T-helper 1 cell treated with Interleukin-12 subunit alpha and Interleukin-12 subunit beta and Interleukin-4 antibody, amounts not matched to agents 30 ng/mL and 1 ng/mL, for 36 hours (primary cell): ENCODE measurements around the gene TP73. TPM values are rescaled to one million over a fixed set of nuclear protein-coding genes. Genes with fewer than 3 reads are reported as not detected.

Experiments used
- intact Hi-C: fragments of 100-400 bp; cut with micrococcal nuclease; formaldehyde crosslinking; loops from one replicate; pipeline ENCODE4 v1.15.1; 2024
- total RNA-seq: library from RNA; stranded (reverse); gene quantifications from 2 replicates; pipeline ENCODE4 v1.2.3, GENCODE V29; 2022

TP73 gene
- 1.4 and 1.5 TPM in 2 replicates for total RNA-seq

GRCh38 chr1:3651930-3652547, at the start of gene TP73:
TP73 (plus strand) TSS chr1:3652516; CDS start chr1:3682366, 29,850 bp downstream.
- intact Hi-C loops = loop anchor here (10.0 kb wide), 1 partner anchor 1127 kb away; the partner anchor contains the start of gene PANK4

GRCh38 chr1:3603156-3603555, 49.2 kb upstream of the TP73 start:
- intact Hi-C loops = no loop called here

- intact Hi-C loops = no loop called here
Measured at GRCh38 chr1:3603571-3604467, 48.5 kb upstream of the TP73 start.

GRCh38 chr1:3604468-3604974, 47.8 kb upstream of the TP73 start:
- intact Hi-C loops = no loop called here

GRCh38 chr1:3604997-3605823, 47.1 kb upstream of the TP73 start:
- intact Hi-C loops = no loop called here

- intact Hi-C loops = no loop called here
Measured at GRCh38 chr1:3606779-3607702, 45.3 kb upstream of the TP73 start.

- intact Hi-C loops = no loop called here
Measured at GRCh38 chr1:3607703-3608065, 44.6 kb upstream of the TP73 start.

- intact Hi-C loops = no loop called here
Measured at GRCh38 chr1:3608154-3608553, 44.2 kb upstream of the TP73 start.

GRCh38 chr1:3609016-3609768, 43.1 kb upstream of the TP73 start:
- intact Hi-C loops = no loop called here

- intact Hi-C loops = no loop called here
Measured at GRCh38 chr1:3609769-3610526, 42.4 kb upstream of the TP73 start.

- intact Hi-C loops = no loop called here
Measured at GRCh38 chr1:3610527-3611169, 41.7 kb upstream of the TP73 start.

- intact Hi-C loops = no loop called here
Measured at GRCh38 chr1:3611170-3612019, 40.9 kb upstream of the TP73 start, which contains the start of gene MEGF6. MEGF6 (minus strand) TSS chr1:3611508; CDS start chr1:3611268, 240 bp downstream.

- intact Hi-C loops = no loop called here
Measured at GRCh38 chr1:3612123-3612522, 40.2 kb upstream of the TP73 start.

- intact Hi-C loops = no loop called here
Measured at GRCh38 chr1:3614755-3615742, 37.3 kb upstream of the TP73 start.

- intact Hi-C loops = no loop called here
Measured at GRCh38 chr1:3616861-3617260, 35.5 kb upstream of the TP73 start.

GRCh38 chr1:3617806-3618345, 34.4 kb upstream of the TP73 start:
- intact Hi-C loops = no loop called here
